SU-DHL-6 (cell line): ENCODE results near the gene METRN.

Source experiments
- H2AFZ ChIP-seq: fragments of 200-600 bp; sonication (generic); 2 replicates; pipeline ENCODE4 v1.6.1; 2014; ENCODE audit warnings: low read depth, mild to moderate bottlenecking, moderate library complexity, mixed read lengths, antibody characterized with exemption, low read length; ENCODE audit not compliant: severe bottlenecking
- H3F3A ChIP-seq: fragments of 200-600 bp; shearing (Covaris generic); 2 replicates; pipeline ENCODE4 v1.6.0; 2016; ENCODE audit warnings: antibody characterized with exemption, mild to moderate bottlenecking; ENCODE audit not compliant: insufficient read depth
- H3K27ac ChIP-seq: fragments of 200-600 bp; sonication (generic); 2 replicates; pipeline ENCODE4 v1.5.1; 2016; ENCODE audit warnings: low read depth, mild to moderate bottlenecking, low read length, moderate library complexity, mixed read lengths
- H3K27me3 ChIP-seq: fragments of 200-600 bp; sonication (generic), shearing (Covaris generic); 2 replicates; pipeline ENCODE4 v1.6.0; 2014; ENCODE audit warnings: mild to moderate bottlenecking, low read length
- H3K36me3 ChIP-seq: fragments of 200-600 bp; sonication (generic); 2 replicates; pipeline ENCODE4 v1.6.1; 2014; ENCODE audit warnings: mild to moderate bottlenecking, low read length, mixed read lengths
- H3K4me2 ChIP-seq: fragments of 300-600, 200-600 bp; shearing (Covaris generic), sonication (generic); 2 replicates; pipeline ENCODE4 v1.6.0; 2014; ENCODE audit warnings: low read length, low read depth, mild to moderate bottlenecking; ENCODE audit not compliant: poor library complexity, severe bottlenecking
- H3K4me3 ChIP-seq: fragments of 200-600 bp; sonication (generic); 2 replicates; pipeline ENCODE4 v1.5.1; 2014; ENCODE audit warnings: antibody characterized with exemption, low read length, mild to moderate bottlenecking, mixed read lengths; ENCODE audit not compliant: insufficient read depth, poor library complexity, severe bottlenecking
- H3K79me2 ChIP-seq: fragments of 200-600 bp; sonication (generic); 2 replicates; pipeline ENCODE4 v1.6.1; 2014; ENCODE audit warnings: mild to moderate bottlenecking, low read length, moderate library complexity; ENCODE audit not compliant: insufficient read depth
- H3K9ac ChIP-seq: fragments of 200-600 bp; sonication (generic); 2 replicates; pipeline ENCODE4 v1.7.0; 2014; ENCODE audit warnings: mild to moderate bottlenecking, low read length
- H3K9me2 ChIP-seq: fragments of 200-600 bp; sonication (generic); replicated peaks from 2 replicates; pipeline ENCODE4 v1.6.1; 2014; ENCODE audit warnings: low read length; ENCODE audit not compliant: insufficient read depth
- H3K9me3 ChIP-seq: fragments of 200-600 bp; sonication (generic); 2 replicates; pipeline ENCODE4 v1.6.1; 2014; ENCODE audit warnings: low read length, mixed read lengths; ENCODE audit not compliant: insufficient read depth
- H4K20me1 ChIP-seq: fragments of 200-600 bp; sonication (generic); 2 replicates; pipeline ENCODE4 v1.6.1; 2014; ENCODE audit warnings: low read depth, mild to moderate bottlenecking, antibody characterized with exemption, low read length, moderate library complexity, mixed read lengths
- CTCF ChIP-seq: fragments of 200-600 bp; sonication (generic); IDR thresholded peaks from one replicate; pipeline ENCODE4 v1.5.1; 2017; ENCODE audit warnings: antibody characterized with exemption, mild to moderate bottlenecking, low read length, moderate library complexity; ENCODE audit not compliant: insufficient read depth, poor library complexity, severe bottlenecking
- EZH2phosphoT487 ChIP-seq: fragments of 200-600 bp; sonication (generic), shearing (Covaris generic); conservative IDR thresholded peaks from 2 replicates; pipeline ENCODE4 v1.6.1; 2018; ENCODE audit warnings: mild to moderate bottlenecking, antibody characterized with exemption, low read length, moderate library complexity, mixed read lengths

Gene METRN

GRCh38 chr16:680967-681745 is 33.8 kb upstream of the METRN start:
- Histone ChIP-seq H3K9me3 (no peaks in the 10 kb centered on the region), H3K27ac (peak overlapping the region; percentile 51), H3K36me3 (no peaks in the 10 kb centered on the region)

GRCh38 chr16:681746-682427 is 33.0 kb upstream of the METRN start:
- Histone ChIP-seq H3K9ac (peak overlapping the region; percentile 75; the same call in 1 of the 2 replicates), H3K9me3 (no peaks in the 10 kb centered on the region), H4K20me1 (no peaks in the 10 kb centered on the region), H3K27me3 (no peaks in the 10 kb centered on the region), H3F3A (peaks cover 9% of the 10 kb centered on the region; the same call in 1 of the 2 replicates), H3K9me2 (no peaks in the 10 kb centered on the region), H3K4me3 (peak overlapping the region; percentile 62), H3K79me2 (peaks cover 23% of the 10 kb centered on the region; the same call in 1 of the 2 replicates), H2AFZ (no peak overlapping the region), H3K4me2 (peak overlapping the region; percentile 57), H3K27ac (no peak overlapping the region), H3K36me3 (no peaks in the 10 kb centered on the region)
- TF ChIP-seq EZH2phosphoT487 (no peak), CTCF (no peak)

More at GRCh38 chr16:680967-681745, 33.8 kb upstream of the METRN start:
- H3K79me2 ChIP-seq = peaks cover 23% of the 10 kb centered on the region; the same call in 1 of the 2 replicates
- TF ChIP-seq EZH2phosphoT487 (no peak), CTCF (peak; percentile 10)
- H2AFZ ChIP-seq = no peak overlapping the region
- peak overlapping the region; percentile 57 for H3K4me2 ChIP-seq
- H3K9ac ChIP-seq = peak overlapping the region; percentile 75
- peak overlapping the region; percentile 62 for H3K4me3 ChIP-seq
- peaks cover 9% of the 10 kb centered on the region; the same call in 1 of the 2 replicates for H3F3A ChIP-seq
- no peaks in the 10 kb centered on the region for H4K20me1 ChIP-seq
- H3K27me3 ChIP-seq = no peaks in the 10 kb centered on the region
- H3K9me2 ChIP-seq = no peaks in the 10 kb centered on the region

- Histone ChIP-seq H3K4me3 (no peak overlapping the region), H3K27ac (no peak overlapping the region)
Observed at GRCh38 chr16:682493-683395, 32.2 kb upstream of the METRN start.

More at GRCh38 chr16:682493-683395, 32.2 kb upstream of the METRN start:
- H3K9ac ChIP-seq = peak overlapping the region; percentile 58; the same call in 1 of the 2 replicates
- peaks cover 9% of the 10 kb centered on the region; the same call in 1 of the 2 replicates for H3F3A ChIP-seq
- H3K4me2 ChIP-seq = peak overlapping the region; percentile 64
- no peaks in the 10 kb centered on the region for H4K20me1 ChIP-seq
- no peaks in the 10 kb centered on the region for H3K36me3 ChIP-seq
- no peak overlapping the region for H2AFZ ChIP-seq
- no peaks in the 10 kb centered on the region for H3K9me2 ChIP-seq
- no peaks in the 10 kb centered on the region for H3K27me3 ChIP-seq
- H3K9me3 ChIP-seq = no peaks in the 10 kb centered on the region
- TF ChIP-seq EZH2phosphoT487 = no peak
- TF ChIP-seq CTCF = no peak
- peaks cover 23% of the 10 kb centered on the region; the same call in 1 of the 2 replicates for H3K79me2 ChIP-seq
